Stimulated activated CD8-positive, alpha-beta memory T cell treated with anti-CD3 and anti-CD28 coated beads, Interleukin-7, amount 100 ng/mL, for 4 hours (primary cell): ENCODE data around the gene CACNA2D2.
A peak's percentile ranks its signal among the peaks of the same experiment; 100 is the strongest.

Source experiments
- DNase-seq, 2 donors: peaks; one replicate each; pipeline ENCODE4 v3.0.0-alpha.2; 2020; ENCODE audit warnings: low read depth in 2 of 2

The CACNA2D2 gene

GRCh38 chr3:50503504-50504342 is at the start of gene CACNA2D2:
TSS of gene CACNA2D2 (minus strand) at chr3:50503634. CDS start at chr3:50503423, 211 bp downstream.
- DNase-seq = peak; percentile 24 to 67

GRCh38 chr3:50552598-50552997 is 49.2 kb upstream of the CACNA2D2 start:
- no peak for DNase-seq

GRCh38 chr3:50551681-50552435 is 48.4 kb upstream of the CACNA2D2 start:
- no peak for DNase-seq

- no peak for DNase-seq
Observed at GRCh38 chr3:50551054-50551659, 47.7 kb upstream of the CACNA2D2 start.

GRCh38 chr3:50550079-50550736 is 46.8 kb upstream of the CACNA2D2 start:
- peak; percentile 32 to 34 for DNase-seq

- DNase-seq = no peak
Observed at GRCh38 chr3:50549226-50549625, 45.8 kb upstream of the CACNA2D2 start.

- no peak for DNase-seq
Observed at GRCh38 chr3:50545781-50546180, 42.3 kb upstream of the CACNA2D2 start.

- peak; percentile 24 for DNase-seq
Observed at GRCh38 chr3:50542177-50543034, 39.0 kb upstream of the CACNA2D2 start.

- DNase-seq = no peak
Observed at GRCh38 chr3:50539356-50540286, 36.2 kb upstream of the CACNA2D2 start.

- no peak for DNase-seq
Observed at GRCh38 chr3:50537421-50538129, 34.1 kb upstream of the CACNA2D2 start.

- DNase-seq = no peak
Observed at GRCh38 chr3:50536471-50537180, 33.2 kb upstream of the CACNA2D2 start.

GRCh38 chr3:50534681-50535330 is 31.4 kb upstream of the CACNA2D2 start:
- no peak for DNase-seq

- no peak for DNase-seq
Observed at GRCh38 chr3:50533807-50534461, 30.5 kb upstream of the CACNA2D2 start.

GRCh38 chr3:50533316-50533715 is 29.9 kb upstream of the CACNA2D2 start:
- DNase-seq = no peak

- no peak for DNase-seq
Observed at GRCh38 chr3:50532062-50532705, 28.8 kb upstream of the CACNA2D2 start.

- no peak for DNase-seq
Observed at GRCh38 chr3:50531201-50531600, 27.8 kb upstream of the CACNA2D2 start.
